HG03097 (cell line): Measurements from ENCODE around the gene PRKCE.
"Not testable (repeated sequence)": the region's sequence is repeated elsewhere in the genome, so short reads cannot be mapped to it uniquely, and the experiment has no call there.

Experiments used
- ATAC-seq: cut with Tn5 transposase; IDR thresholded peaks from one replicate; pipeline ENCODE4 v1.9.1; 2021; ENCODE audit not compliant: unreplicated experiment, low FRiP score

PRKCE gene

GRCh38 chr2:45881970-45882581 is 230.6 kb downstream of the PRKCE start:
- no peak for ATAC-seq

GRCh38 chr2:45882707-45883602 is 231.5 kb downstream of the PRKCE start:
- no peak for ATAC-seq

- no peak for ATAC-seq
Measured at GRCh38 chr2:45883603-45884000, 232.1 kb downstream of the PRKCE start.

- ATAC-seq, result no peak
Measured at GRCh38 chr2:45884126-45884525, 232.7 kb downstream of the PRKCE start.

GRCh38 chr2:45885171-45885621 is 233.7 kb downstream of the PRKCE start:
- ATAC-seq, result no peak

- ATAC-seq, result no peak
Measured at GRCh38 chr2:45886171-45886663, 234.7 kb downstream of the PRKCE start.

- no peak for ATAC-seq
Measured at GRCh38 chr2:45888167-45888566, 236.7 kb downstream of the PRKCE start.

- ATAC-seq, result no peak
Measured at GRCh38 chr2:45888641-45889040, 237.2 kb downstream of the PRKCE start.

- peak; percentile 55 for ATAC-seq
Measured at GRCh38 chr2:45889053-45889452, 237.6 kb downstream of the PRKCE start.

- no peak for ATAC-seq
Measured at GRCh38 chr2:45889620-45890370, 238.3 kb downstream of the PRKCE start.

GRCh38 chr2:45890371-45890646 is 238.8 kb downstream of the PRKCE start:
- not testable (repeated sequence) for ATAC-seq

- ATAC-seq, result no peak
Measured at GRCh38 chr2:45890819-45891218, 239.3 kb downstream of the PRKCE start.

- ATAC-seq, result no peak
Measured at GRCh38 chr2:45891719-45892424, 240.4 kb downstream of the PRKCE start.

GRCh38 chr2:45892425-45892745 is 240.9 kb downstream of the PRKCE start:
- no peak for ATAC-seq

- no peak for ATAC-seq
Measured at GRCh38 chr2:45892757-45893156, 241.3 kb downstream of the PRKCE start.

GRCh38 chr2:45894211-45894610 is 242.7 kb downstream of the PRKCE start:
- no peak for ATAC-seq

- ATAC-seq, result no peak
Measured at GRCh38 chr2:45895241-45895861, 243.9 kb downstream of the PRKCE start.

GRCh38 chr2:45896311-45896710 is 244.8 kb downstream of the PRKCE start:
- no peak for ATAC-seq

- ATAC-seq, result no peak
Measured at GRCh38 chr2:45897842-45898241, 246.4 kb downstream of the PRKCE start.

GRCh38 chr2:45898819-45899218 is 247.3 kb downstream of the PRKCE start:
- ATAC-seq, result no peak
